HG03521 (cell line): Measurements from ENCODE around the gene SNX33.
"Not testable (repeated sequence)": the region's sequence is repeated elsewhere in the genome, so short reads cannot be mapped to it uniquely, and the experiment has no call there.

ENCODE experiments used
- ATAC-seq: cut with Tn5 transposase; IDR thresholded peaks from one replicate; pipeline ENCODE4 v1.9.1; 2021; ENCODE audit warnings: mild to moderate bottlenecking, moderate library complexity; ENCODE audit not compliant: unreplicated experiment

The SNX33 gene

GRCh38 chr15:75682181-75683135 is 34.7 kb downstream of the SNX33 start:
- no peak for ATAC-seq

GRCh38 chr15:75683646-75684312 is 36.1 kb downstream of the SNX33 start:
- not testable (repeated sequence) for ATAC-seq

DNA sequence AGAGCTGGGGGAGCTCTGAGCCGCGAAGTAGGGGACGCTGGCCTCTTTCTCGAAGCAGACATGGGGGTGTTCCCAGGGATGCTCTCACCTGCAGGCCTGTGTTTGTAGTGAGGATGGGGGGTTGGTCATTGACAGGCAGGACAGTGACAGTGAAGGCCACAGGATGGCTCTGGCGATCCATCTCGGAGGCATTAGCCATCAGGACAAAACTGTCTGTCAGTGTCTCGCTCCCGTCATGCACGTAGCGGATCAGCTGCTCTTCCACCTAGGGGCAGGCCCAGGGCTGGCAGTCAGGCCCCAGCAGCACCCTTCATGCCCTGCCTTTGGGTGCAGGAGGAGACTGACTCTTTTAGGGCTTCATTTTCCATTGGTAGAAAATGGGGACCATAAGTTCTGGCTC is 36.9 kb downstream of the SNX33 start:
- ATAC-seq, result no peak

- no peak for ATAC-seq
Measured at GRCh38 chr15:75685195-75685594, 37.5 kb downstream of the SNX33 start.

- ATAC-seq, result peak; percentile 57
Measured at GRCh38 chr15:75686212-75686642, 38.5 kb downstream of the SNX33 start.

DNA sequence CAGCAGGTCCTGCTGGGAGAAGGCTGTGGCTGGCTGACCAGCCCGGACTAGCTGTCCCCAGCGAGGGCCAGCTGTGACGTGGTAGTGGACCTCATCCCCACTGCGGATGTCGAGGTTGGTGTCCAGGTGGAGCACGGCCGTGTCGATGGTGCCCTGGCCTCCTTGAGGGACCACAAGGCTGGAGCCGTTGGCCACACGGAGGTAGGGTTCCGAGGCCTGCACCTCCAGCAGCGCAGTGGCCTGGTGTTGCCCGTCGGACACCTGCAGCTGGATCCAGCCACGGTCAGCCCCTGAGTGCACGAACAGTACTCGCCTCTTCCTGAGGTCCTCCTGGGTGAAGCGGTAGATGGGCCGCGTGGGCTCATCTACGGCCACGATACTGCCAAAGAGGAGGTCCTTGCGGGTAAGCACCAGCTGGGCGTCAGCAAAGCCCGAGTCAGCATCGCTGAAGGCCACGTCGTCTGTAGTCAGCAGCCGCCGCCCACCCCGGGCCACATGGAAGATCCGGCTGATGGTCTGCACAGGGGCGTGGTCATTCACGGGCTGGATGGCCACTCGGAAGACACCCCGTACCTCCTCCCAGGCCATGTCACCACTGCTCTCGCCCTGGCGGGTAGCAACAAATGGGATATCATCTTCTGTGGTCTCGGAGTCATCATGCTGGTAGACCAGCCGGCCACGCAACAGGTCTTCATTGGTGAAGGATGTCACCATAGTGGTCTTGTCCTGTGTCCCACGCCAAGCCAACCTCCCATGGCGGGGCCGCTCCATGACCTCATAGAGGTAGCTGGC is 40.0 kb downstream of the SNX33 start:
- ATAC-seq, result no peak

- no peak for ATAC-seq
Measured at GRCh38 chr15:75688278-75688557, 40.5 kb downstream of the SNX33 start.

GRCh38 chr15:75688831-75689230 is 41.1 kb downstream of the SNX33 start:
- ATAC-seq, result no peak

GRCh38 chr15:75689429-75689828 is 41.7 kb downstream of the SNX33 start:
- not testable (repeated sequence) for ATAC-seq

- ATAC-seq, result not testable (repeated sequence)
Measured at GRCh38 chr15:75692311-75692710, 44.6 kb downstream of the SNX33 start.

GRCh38 chr15:75693028-75693427 is 45.3 kb downstream of the SNX33 start:
- ATAC-seq, result not testable (repeated sequence)

GRCh38 chr15:75693501-75694240 is 46.0 kb downstream of the SNX33 start:
- ATAC-seq, result no peak

DNA sequence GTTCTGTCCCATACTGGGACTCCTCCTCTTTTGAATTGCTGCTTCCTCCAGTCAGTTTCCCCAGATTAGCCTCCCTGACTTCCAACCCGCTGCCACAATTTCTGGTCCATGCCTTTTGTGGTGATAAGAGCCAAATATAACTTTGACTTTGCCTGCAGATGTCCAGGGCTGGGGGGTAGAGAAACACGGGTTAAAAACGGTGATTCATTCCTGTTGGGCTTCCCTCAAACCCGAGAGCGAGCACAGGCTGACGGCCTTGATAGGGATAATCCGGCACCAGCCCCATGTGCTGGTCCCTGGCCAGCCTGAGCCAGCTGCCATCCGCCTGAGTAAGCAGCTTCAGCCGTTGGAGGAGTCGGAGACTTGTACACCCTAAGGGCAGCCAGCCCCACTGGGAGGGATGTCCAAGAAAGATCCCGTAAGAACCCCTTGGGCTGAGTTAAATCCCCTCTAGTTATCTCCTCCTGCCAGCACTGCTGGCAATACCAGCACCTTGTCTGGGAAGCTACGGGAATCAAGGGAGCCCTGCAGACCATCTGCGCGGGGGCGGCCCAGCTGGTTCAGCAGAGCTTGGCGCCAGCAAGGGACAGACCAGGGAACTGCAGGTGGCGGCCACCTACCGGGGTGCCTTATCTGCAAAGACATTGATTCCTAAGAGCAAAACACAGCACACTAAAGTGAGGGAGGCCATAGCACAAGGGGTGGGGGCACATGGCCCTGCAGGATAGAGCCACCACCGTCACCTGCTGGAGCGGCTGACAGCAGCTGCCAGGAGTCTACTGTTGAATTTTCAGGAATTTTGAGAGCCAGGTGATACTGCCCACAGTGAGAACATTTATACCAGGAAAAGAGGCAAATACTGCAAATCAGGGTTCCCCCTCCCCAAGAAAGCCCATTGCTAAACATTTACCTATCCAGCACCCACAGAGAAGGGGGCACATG is 46.8 kb downstream of the SNX33 start:
- no peak for ATAC-seq

DNA sequence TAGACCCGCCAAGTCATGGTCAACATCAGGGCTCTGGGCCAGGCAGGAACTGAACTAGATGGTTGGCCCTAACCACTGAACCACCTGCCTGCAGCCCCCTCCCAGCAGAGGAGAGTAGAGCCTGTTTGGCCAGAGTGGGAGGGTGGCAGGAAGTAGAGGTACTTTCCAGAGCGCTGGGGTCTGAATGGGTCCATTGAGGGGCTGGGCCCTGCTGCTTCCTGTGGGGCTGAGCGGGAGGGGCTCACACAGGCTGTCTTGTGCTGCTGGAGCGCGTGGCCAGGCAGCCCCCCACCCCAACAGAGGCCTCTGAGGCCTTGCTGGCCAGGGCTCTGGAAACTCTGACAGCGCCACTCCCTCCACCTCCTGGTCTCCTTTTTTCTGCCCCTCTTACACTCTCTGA is 47.5 kb downstream of the SNX33 start:
- no peak for ATAC-seq

DNA sequence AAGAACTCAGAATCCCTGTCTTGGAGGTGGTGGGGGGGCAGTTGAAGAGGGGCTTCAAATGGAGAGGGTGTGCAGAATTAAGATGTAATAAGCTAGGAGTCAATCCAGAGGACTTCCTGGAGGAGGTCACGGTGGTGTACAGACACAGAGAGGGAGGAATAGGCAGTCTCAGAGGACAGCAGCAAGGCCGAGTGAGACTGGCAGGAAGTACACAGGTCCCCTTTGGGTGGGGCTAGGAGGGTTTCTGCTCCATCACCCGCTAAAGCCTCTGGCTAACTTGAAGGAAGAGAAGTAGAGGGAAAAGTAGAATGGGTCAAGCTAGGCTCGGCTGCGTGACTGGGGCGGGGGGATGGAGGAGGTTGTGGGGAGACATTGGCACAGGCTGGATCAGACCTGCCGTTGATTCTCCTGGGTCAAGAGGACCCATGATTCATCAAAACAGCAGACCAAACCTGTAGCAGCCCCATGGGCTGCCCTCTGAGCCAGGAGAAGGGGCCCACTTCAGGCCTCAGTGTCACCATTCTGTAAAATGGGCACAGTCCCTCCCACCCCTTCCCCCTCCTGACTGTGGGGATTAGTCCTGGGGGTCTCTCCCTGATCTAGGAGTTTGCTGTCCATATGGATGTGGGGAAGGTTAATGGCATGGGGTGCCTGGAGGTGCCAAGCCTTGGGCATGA is 48.1 kb downstream of the SNX33 start:
- no peak for ATAC-seq

- ATAC-seq, result no peak
Measured at GRCh38 chr15:75696311-75696720, 48.6 kb downstream of the SNX33 start.

DNA sequence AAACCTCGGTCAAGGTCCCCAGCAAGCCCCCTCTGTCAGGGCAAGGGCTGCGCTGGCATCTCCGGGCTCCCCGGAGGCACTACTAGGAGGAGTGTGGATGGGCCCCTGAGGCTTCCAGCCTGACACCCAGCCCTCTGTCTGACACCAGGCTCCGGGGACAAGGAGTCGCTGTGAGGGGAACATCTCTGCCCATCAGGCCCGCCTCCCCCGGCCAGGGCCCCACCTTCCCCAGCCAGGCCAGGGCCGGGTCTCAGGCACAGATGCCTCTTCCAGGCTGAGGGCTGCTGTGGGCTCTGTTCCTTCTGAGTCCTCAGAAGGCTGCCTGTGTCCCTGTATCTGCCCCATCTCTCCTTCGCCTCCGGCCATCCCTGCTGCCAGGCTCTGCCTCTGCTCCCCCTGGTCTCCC is 49.1 kb downstream of the SNX33 start:
- ATAC-seq, result no peak

GRCh38 chr15:75697523-75697922 is 49.8 kb downstream of the SNX33 start:
- ATAC-seq, result no peak
